ENCODE measurements around the gene RAD52.

RAD52 gene

GRCh38 chr12:949453-950191 lies at the start of gene RAD52:
Gene RAD52 (minus strand): TSS chr12:949694. CDS start chr12:933058, 16,636 bp downstream.
- peak; percentile 98 for DNase-seq

GRCh38 chr12:998020-998874 lies 48.8 kb upstream of the RAD52 start:
- DNase-seq: no peak

- no peak for DNase-seq
These were observed 48.0 kb upstream of the RAD52 start for GRCh38 chr12:997505-997904.

GRCh38 chr12:996881-997280 lies 47.4 kb upstream of the RAD52 start:
- DNase-seq: no peak

- no peak for DNase-seq
These were observed 43.2 kb upstream of the RAD52 start for GRCh38 chr12:992647-993046.

GRCh38 chr12:991350-992333 lies 42.1 kb upstream of the RAD52 start:
- DNase-seq: no peak

- peak; percentile 82 for DNase-seq
These were observed 41.3 kb upstream of the RAD52 start, which contains the start of gene ERC1 for GRCh38 chr12:990661-991349. Gene ERC1 (plus strand): TSS chr12:991223. CDS start chr12:1027904, 36,681 bp downstream.

GRCh38 chr12:989751-990660 lies 40.5 kb upstream of the RAD52 start:
- peak; percentile 39 for DNase-seq

GRCh38 chr12:989051-989450 lies 39.6 kb upstream of the RAD52 start:
- no peak for DNase-seq

GRCh38 chr12:988646-989045 lies 39.2 kb upstream of the RAD52 start:
- DNase-seq: no peak

GRCh38 chr12:981961-982360 lies 32.5 kb upstream of the RAD52 start:
- DNase-seq: no peak

- DNase-seq: no peak
These were observed 31.8 kb upstream of the RAD52 start for GRCh38 chr12:981176-981828.

GRCh38 chr12:979349-979748 lies 29.9 kb upstream of the RAD52 start:
- DNase-seq: no peak

- peak; percentile 21 for DNase-seq
These were observed 27.7 kb upstream of the RAD52 start for GRCh38 chr12:977156-977555.

- no peak for DNase-seq
These were observed 27.1 kb upstream of the RAD52 start for GRCh38 chr12:976644-977043.

- no peak for DNase-seq
These were observed 24.9 kb upstream of the RAD52 start for GRCh38 chr12:974271-974862.

GRCh38 chr12:971991-972390 lies 22.5 kb upstream of the RAD52 start:
- DNase-seq: no peak

GRCh38 chr12:969821-970220 lies 20.3 kb upstream of the RAD52 start:
- no peak for DNase-seq

GRCh38 chr12:968545-968944 lies 19.1 kb upstream of the RAD52 start:
- no peak for DNase-seq

- no peak for DNase-seq
These were observed 18.1 kb upstream of the RAD52 start for GRCh38 chr12:967641-968040.

Data from CD4-positive, alpha-beta T cell treated with Interleukin-15 for 1 hour (primary cell).